Measurements from ENCODE around the gene SLC32A1.

The SLC32A1 gene

DNA sequence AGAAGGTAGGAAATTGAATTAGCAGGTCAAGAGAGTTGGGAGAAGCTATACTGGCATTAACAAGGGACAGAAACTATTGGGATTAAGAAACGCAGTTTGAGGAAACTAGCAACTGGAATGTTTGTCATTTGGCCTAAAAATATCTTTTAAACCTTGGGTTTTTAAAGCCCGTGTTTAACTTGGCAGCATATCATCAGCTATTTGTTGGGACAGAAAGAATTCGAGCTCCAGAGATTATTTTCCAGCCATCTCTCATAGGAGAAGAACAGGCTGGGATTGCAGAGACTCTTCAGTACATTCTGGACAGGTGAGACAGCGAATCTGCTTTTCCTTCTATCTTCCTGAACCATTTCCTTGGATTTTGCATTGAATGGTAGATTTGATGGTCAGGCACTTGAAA, 41.8 kb downstream of the SLC32A1 start:
- TF ChIP-seq ZFX (IDR thresholded peaks at IDR 0.05), result no peak
- no peak for TF ChIP-seq CTCF (conservative IDR thresholded peaks at IDR 0.05)
- no peak overlapping the region for H3K27ac ChIP-seq

GRCh38 chr20:38769376-38770295, 45.4 kb downstream of the SLC32A1 start:
- no peak overlapping the region for H3K27ac ChIP-seq
- TF ChIP-seq ZFX (IDR thresholded peaks at IDR 0.05) (no peak), CTCF (conservative IDR thresholded peaks at IDR 0.05) (no peak)

- TF ChIP-seq ZFX (IDR thresholded peaks at IDR 0.05) (no peak), CTCF (conservative IDR thresholded peaks at IDR 0.05) (no peak)
- H3K27ac ChIP-seq, result no peak overlapping the region
Observed at GRCh38 chr20:38770546-38770945, 46.3 kb downstream of the SLC32A1 start.

GRCh38 chr20:38770970-38771369, 46.7 kb downstream of the SLC32A1 start:
- H3K27ac ChIP-seq, result no peak overlapping the region
- TF ChIP-seq CTCF (conservative IDR thresholded peaks at IDR 0.05) (no peak), ZFX (IDR thresholded peaks at IDR 0.05) (no peak)

- TF ChIP-seq ZFX (IDR thresholded peaks at IDR 0.05), result no peak
- TF ChIP-seq CTCF (conservative IDR thresholded peaks at IDR 0.05), result no peak
- no peak overlapping the region for H3K27ac ChIP-seq
Observed at GRCh38 chr20:38771621-38772020, 47.3 kb downstream of the SLC32A1 start.

GRCh38 chr20:38774167-38774566, 49.9 kb downstream of the SLC32A1 start:
- TF ChIP-seq ZFX (IDR thresholded peaks at IDR 0.05) (no peak), CTCF (conservative IDR thresholded peaks at IDR 0.05) (no peak)
- H3K27ac ChIP-seq, result no peak overlapping the region

DNA sequence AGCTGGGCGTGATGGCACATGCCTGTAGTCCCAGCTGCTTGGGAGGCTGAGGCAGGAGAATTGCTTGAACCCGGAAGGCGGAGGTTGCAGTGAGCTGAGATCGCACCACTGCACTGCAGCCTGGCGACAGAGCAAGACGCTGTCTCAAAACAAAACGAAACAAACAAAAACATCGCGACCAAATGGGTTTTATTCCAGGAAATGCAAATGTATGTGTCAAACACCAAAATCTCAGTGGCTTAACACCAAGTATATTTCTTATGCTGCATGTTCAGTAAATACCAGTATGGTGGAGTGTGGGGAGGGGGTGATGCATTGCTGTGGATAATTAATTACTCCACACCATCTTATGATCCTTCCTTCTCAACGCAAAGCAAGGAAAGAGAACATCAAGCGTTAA, 52.1 kb downstream of the SLC32A1 start:
- no peak for TF ChIP-seq CTCF (conservative IDR thresholded peaks at IDR 0.05)
- no peak for TF ChIP-seq ZFX (IDR thresholded peaks at IDR 0.05)
- H3K27ac ChIP-seq, result no peak overlapping the region
